ENCODE measurements around the gene CYB561D2.
A peak's percentile ranks its signal among the peaks of the same experiment; 100 is the strongest.

CYB561D2 gene

GRCh38 chr3:50358355-50358910 is 7.8 kb downstream of the CYB561D2 start:
- H3K79me2 ChIP-seq (ENCODE audit: insufficient read depth, low read length) = peaks cover 29% of the 10 kb centered on the region
- H3K9me2 ChIP-seq (replicated peaks; ENCODE audit: insufficient read depth, low read length) = no peaks in the 10 kb centered on the region
- no peaks in the 10 kb centered on the region for H3F3A ChIP-seq (ENCODE audit: insufficient read depth)
- peak overlapping the region; percentile 68 for H3K4me3 ChIP-seq (ENCODE audit: insufficient read depth, low read length, poor library complexity, severe bottlenecking)
- H3K27me3 ChIP-seq (ENCODE audit: low read length) = no peaks in the 10 kb centered on the region
- H4K20me1 ChIP-seq (ENCODE audit: low read depth, low read length) = no peaks in the 10 kb centered on the region
- TF ChIP-seq EZH2phosphoT487 (conservative IDR thresholded peaks at IDR 0.05; ENCODE audit: low read length) = no peak
- no peak for TF ChIP-seq CTCF (IDR thresholded peaks at IDR 0.05; ENCODE audit: insufficient read depth, low read length, poor library complexity, severe bottlenecking)
- no peak overlapping the region for H2AFZ ChIP-seq (ENCODE audit: low read depth, low read length, severe bottlenecking)
- no peaks in the 10 kb centered on the region for H3K9me3 ChIP-seq (ENCODE audit: insufficient read depth, low read length)
- H3K4me2 ChIP-seq (ENCODE audit: low read depth, low read length, poor library complexity, severe bottlenecking) = peak overlapping the region; percentile 74
- H3K27ac ChIP-seq (ENCODE audit: low read depth, low read length) = no peak overlapping the region
- no peaks in the 10 kb centered on the region for H3K36me3 ChIP-seq (ENCODE audit: low read length)
- H3K9ac ChIP-seq (ENCODE audit: low read length) = peak overlapping the region; percentile 79

- Histone ChIP-seq H4K20me1 (ENCODE audit: low read depth, low read length) (no peaks in the 10 kb centered on the region), H3K4me2 (ENCODE audit: low read depth, low read length, poor library complexity, severe bottlenecking) (peak within 1 kb of the TSS; percentile 74), H3K9me2 (replicated peaks; ENCODE audit: insufficient read depth, low read length) (no peaks in the 10 kb centered on the region), H3K79me2 (ENCODE audit: insufficient read depth, low read length) (peaks cover 29% of the 10 kb centered on the region), H3K36me3 (ENCODE audit: low read length) (no peaks in the 10 kb centered on the region), H3K9ac (ENCODE audit: low read length) (peak within 1 kb of the TSS; percentile 79), H3K27me3 (ENCODE audit: low read length) (no peaks in the 10 kb centered on the region), H3K9me3 (ENCODE audit: insufficient read depth, low read length) (no peaks in the 10 kb centered on the region), H3K27ac (ENCODE audit: low read depth, low read length) (peak within 1 kb of the TSS; percentile 19; the same call in 1 of the 2 replicates), H3K4me3 (ENCODE audit: insufficient read depth, low read length, poor library complexity, severe bottlenecking) (peak within 1 kb of the TSS; percentile 68), H2AFZ (ENCODE audit: low read depth, low read length, severe bottlenecking) (peak within 1 kb of the TSS; percentile 92), H3F3A (ENCODE audit: insufficient read depth) (no peaks in the 10 kb centered on the region)
- TF ChIP-seq CTCF (IDR thresholded peaks at IDR 0.05; ENCODE audit: insufficient read depth, low read length, poor library complexity, severe bottlenecking) (no peak), EZH2phosphoT487 (conservative IDR thresholded peaks at IDR 0.05; ENCODE audit: low read length) (no peak)
Measured at GRCh38 chr3:50358911-50359759, 8.5 kb downstream of the CYB561D2 start, which contains the start of gene TMEM115. TMEM115 (minus strand) TSS chr3:50359521; CDS start chr3:50359063, 458 bp downstream.

GRCh38 chr3:50359760-50360110 is 9.1 kb downstream of the CYB561D2 start:
- TF ChIP-seq CTCF (IDR thresholded peaks at IDR 0.05; ENCODE audit: insufficient read depth, low read length, poor library complexity, severe bottlenecking) (no peak), EZH2phosphoT487 (conservative IDR thresholded peaks at IDR 0.05; ENCODE audit: low read length) (no peak)
- peak overlapping the region; percentile 73 for H3K4me2 ChIP-seq (ENCODE audit: low read depth, low read length, poor library complexity, severe bottlenecking)
- H3K9me3 ChIP-seq (ENCODE audit: insufficient read depth, low read length) = no peaks in the 10 kb centered on the region
- no peaks in the 10 kb centered on the region for H3K36me3 ChIP-seq (ENCODE audit: low read length)
- H3K27ac ChIP-seq (ENCODE audit: low read depth, low read length) = no peak overlapping the region
- H4K20me1 ChIP-seq (ENCODE audit: low read depth, low read length) = no peaks in the 10 kb centered on the region
- peak overlapping the region; percentile 79; the same call in 1 of the 2 replicates for H3K9ac ChIP-seq (ENCODE audit: low read length)
- peak overlapping the region; percentile 49 for H3K4me3 ChIP-seq (ENCODE audit: insufficient read depth, low read length, poor library complexity, severe bottlenecking)
- no peaks in the 10 kb centered on the region for H3F3A ChIP-seq (ENCODE audit: insufficient read depth)
- peaks cover 29% of the 10 kb centered on the region for H3K79me2 ChIP-seq (ENCODE audit: insufficient read depth, low read length)
- H2AFZ ChIP-seq (ENCODE audit: low read depth, low read length, severe bottlenecking) = peak overlapping the region; percentile 92
- H3K27me3 ChIP-seq (ENCODE audit: low read length) = no peaks in the 10 kb centered on the region
- no peaks in the 10 kb centered on the region for H3K9me2 ChIP-seq (replicated peaks; ENCODE audit: insufficient read depth, low read length)

Measured in SU-DHL-6 (cell line).